IMR-90 (cell line): ENCODE results near the gene STAT3. TPM values are rescaled to one million over a fixed set of nuclear protein-coding genes. Genes with fewer than 3 reads are reported as not detected.

Experiments used
- ATAC-seq: fragments of 200-7000 bp; cut with Tn5 transposase; 2 replicates; pipeline ENCODE4 v1.9.1; 2020; ENCODE audit warnings: low read depth, mild to moderate bottlenecking, moderate library complexity
- BruUV-seq: library from RNA; stranded (reverse); fragments of 400-500 nt; replicated peaks from 2 replicates; lab custom pipeline; 2021; lab: Mats Ljungman, UMichigan
- CTCF ChIA-PET: fragments of 300-600 bp; formaldehyde crosslinking; extraction: SDS; loops from one replicate; lab custom pipeline; 2021; ENCODE audit warnings: antibody characterized with exemption; lab: Yijun Ruan, JAX
- POLR2A ChIA-PET: fragments of 300-600 bp; sonication (Branson Sonifier 250); formaldehyde crosslinking; loops from one replicate; lab custom pipeline; 2022; ENCODE audit warnings: antibody characterized with exemption; ENCODE audit not compliant: unreplicated experiment; lab: Charles Lee
- DNase-seq: peaks from one replicate; pipeline ENCODE4 v3.0.0; 2013
- H2AFZ ChIP-seq: replicated peaks from 2 replicates; pipeline ENCODE3; 2013; ENCODE audit warnings: low read length, mild to moderate bottlenecking; ENCODE audit not compliant: poor library complexity
- H2AK5ac ChIP-seq: 2 replicates; pipeline ENCODE4 v1.6.1; 2013; ENCODE audit warnings: low read depth, low read length, inconsistent platforms
- H2AK9ac ChIP-seq: replicated peaks from 2 replicates; pipeline ENCODE3; 2013; ENCODE audit warnings: mild to moderate bottlenecking, low read depth, low read length, moderate library complexity; ENCODE audit not compliant: poor library complexity
- H2BK120ac ChIP-seq: 2 replicates; pipeline ENCODE4 v1.6.1; 2013; ENCODE audit warnings: low read depth, low read length, inconsistent platforms
- H2BK15ac ChIP-seq: 3 replicates; pipeline ENCODE4 v1.6.1; 2013; ENCODE audit warnings: low read depth, low read length, inconsistent platforms
- H2BK20ac ChIP-seq: 2 replicates; pipeline ENCODE4 v1.6.1; 2013; ENCODE audit warnings: low read depth, mild to moderate bottlenecking, inconsistent platforms, low read length, moderate library complexity
- H2BK5ac ChIP-seq: 2 replicates; pipeline ENCODE4 v1.6.1; 2013; ENCODE audit warnings: mild to moderate bottlenecking, low read depth, low read length, inconsistent platforms; ENCODE audit not compliant: poor library complexity, severe bottlenecking
- H3K14ac ChIP-seq: replicated peaks from 2 replicates; pipeline ENCODE4 v1.6.1; 2013; ENCODE audit warnings: low read depth, low read length, inconsistent platforms
- H3K18ac ChIP-seq: 2 replicates; pipeline ENCODE4 v1.6.1; 2013; ENCODE audit warnings: low read depth, low read length, control low read depth
- H3K23ac ChIP-seq: 2 replicates; pipeline ENCODE4 v1.6.1; 2013; ENCODE audit warnings: low read depth, low read length, inconsistent platforms
- H3K27ac ChIP-seq: 2 replicates; pipeline ENCODE4 v1.5.1; 2013; ENCODE audit warnings: mild to moderate bottlenecking, control low read depth, low read length; ENCODE audit not compliant: insufficient read depth
- H3K27me3 ChIP-seq: 2 replicates; pipeline ENCODE4 v1.6.1; 2013; ENCODE audit warnings: low read length; ENCODE audit not compliant: control insufficient read depth, insufficient read depth
- H3K36me3 ChIP-seq: 2 replicates; pipeline ENCODE4 v1.6.1; 2013; ENCODE audit warnings: low read length, mixed read lengths; ENCODE audit not compliant: control insufficient read depth, insufficient read depth
- H3K4ac ChIP-seq: 2 replicates; pipeline ENCODE4 v1.6.1; 2013; ENCODE audit warnings: low read depth, low read length, inconsistent platforms
- H3K4me1 ChIP-seq: 2 replicates; pipeline ENCODE4 v1.6.1; 2013; ENCODE audit warnings: low read length, mixed read lengths; ENCODE audit not compliant: control insufficient read depth, insufficient read depth
- H3K4me2 ChIP-seq: 2 replicates; pipeline ENCODE4 v1.6.1; 2013; ENCODE audit warnings: low read depth, mild to moderate bottlenecking, control low read depth, low read length, moderate library complexity
- H3K4me3 ChIP-seq: 2 replicates; pipeline ENCODE4 v1.5.1; 2013; ENCODE audit warnings: low read depth, mild to moderate bottlenecking, control low read depth, low read length, moderate library complexity; ENCODE audit not compliant: insufficient read depth
- H3K56ac ChIP-seq: 2 replicates; pipeline ENCODE4 v1.6.1; 2013; ENCODE audit warnings: low read length, inconsistent platforms; ENCODE audit not compliant: insufficient read depth; ENCODE audit errors: extremely low read depth
- H3K79me1 ChIP-seq, 2 experiments: 2 replicates each; pipeline ENCODE4 v1.6.1; 2013; ENCODE audit warnings: low read length in 2 of 2, inconsistent platforms in 1 of 2, low read depth in 1 of 2
- H3K9ac ChIP-seq: 2 replicates; pipeline ENCODE4 v1.6.1; 2013; ENCODE audit warnings: low read depth, low read length, control low read depth
- H3K9me1 ChIP-seq: 2 replicates; pipeline ENCODE4 v1.6.1; 2013; ENCODE audit warnings: low read length, inconsistent platforms; ENCODE audit not compliant: insufficient read depth
- H3K9me3 ChIP-seq: 2 replicates; pipeline ENCODE4 v1.6.1; 2013; ENCODE audit warnings: low read length; ENCODE audit not compliant: control insufficient read depth, insufficient read depth
- H4K20me1 ChIP-seq: 2 replicates; pipeline ENCODE4 v1.6.1; 2013; ENCODE audit warnings: low read length, inconsistent platforms; ENCODE audit not compliant: insufficient read depth
- H4K5ac ChIP-seq: 2 replicates; pipeline ENCODE4 v1.6.1; 2013; ENCODE audit warnings: mild to moderate bottlenecking, low read depth, low read length, control low read depth
- H4K8ac ChIP-seq, 2 experiments: 2 replicates each; pipeline ENCODE4 v1.6.1; 2013; ENCODE audit warnings: low read depth in 2 of 2, low read length in 2 of 2, control low read depth in 1 of 2, inconsistent platforms in 1 of 2
- H4K91ac ChIP-seq: 2 replicates; pipeline ENCODE4 v1.6.1; 2013; ENCODE audit warnings: low read depth, low read length, inconsistent platforms; ENCODE audit not compliant: insufficient read depth
- BHLHE40 ChIP-seq: fragments of 150-350 bp; IDR thresholded peaks from 2 replicates; pipeline ENCODE4 v1.6.1; 2016; ENCODE audit warnings: mild to moderate bottlenecking, low read depth, low read length
- CEBPB ChIP-seq: IDR thresholded peaks from 2 replicates; pipeline ENCODE4 v1.6.1; 2012; ENCODE audit warnings: low read depth, low read length, improper control_type of control experiment
- CHD1 ChIP-seq: IDR thresholded peaks from 2 replicates; pipeline ENCODE4 v1.6.1; 2012; ENCODE audit warnings: low read depth, low read length, improper control_type of control experiment
- CTCF ChIP-seq: conservative IDR thresholded peaks from 2 replicates; pipeline ENCODE4 v1.5.1; 2012; ENCODE audit warnings: mild to moderate bottlenecking, low read depth, low read length, improper control_type of control experiment
- ELK1 ChIP-seq: fragments of 150-350 bp; IDR thresholded peaks from 2 replicates; pipeline ENCODE4 v1.6.1; 2016; ENCODE audit warnings: low read depth, mild to moderate bottlenecking, low read length, moderate library complexity, borderline replicate concordance
- FOS ChIP-seq: fragments of 150-350 bp; IDR thresholded peaks from 2 replicates; pipeline ENCODE4 v1.6.1; 2016; ENCODE audit warnings: low read depth, low read length
- MAFK ChIP-seq: IDR thresholded peaks from 2 replicates; pipeline ENCODE4 v1.6.1; 2012; ENCODE audit warnings: low read depth, low read length, improper control_type of control experiment
- MAZ ChIP-seq: IDR thresholded peaks from 2 replicates; pipeline ENCODE4 v1.6.1; 2012; ENCODE audit warnings: low read depth, mild to moderate bottlenecking, low read length, improper control_type of control experiment, moderate library complexity, borderline replicate concordance
- MXI1 ChIP-seq: IDR thresholded peaks from 2 replicates; pipeline ENCODE4 v1.6.1; 2012; ENCODE audit warnings: low read depth, mild to moderate bottlenecking, low read length, moderate library complexity, borderline replicate concordance
- NFE2L2 ChIP-seq: fragments of 150-350 bp; IDR thresholded peaks from 2 replicates; pipeline ENCODE4 v1.6.1; 2016; ENCODE audit warnings: low read depth, mild to moderate bottlenecking, low read length
- POLR2A ChIP-seq: IDR thresholded peaks from 2 replicates; pipeline ENCODE4 v1.6.1; 2012; ENCODE audit warnings: mild to moderate bottlenecking, low read depth, low read length
- RAD21 ChIP-seq: IDR thresholded peaks from 2 replicates; pipeline ENCODE4 v1.6.1; 2012; ENCODE audit warnings: low read length, improper control_type of control experiment
- RCOR1 ChIP-seq: IDR thresholded peaks from 2 replicates; pipeline ENCODE4 v1.6.1; 2012; ENCODE audit warnings: mild to moderate bottlenecking, low read length, improper control_type of control experiment; ENCODE audit not compliant: insufficient replicate concordance
- RFX5 ChIP-seq: IDR thresholded peaks from 2 replicates; pipeline ENCODE4 v1.8.0; 2012; ENCODE audit warnings: low read depth, mild to moderate bottlenecking, low read length, moderate library complexity
- SMC3 ChIP-seq: fragments of 150-350 bp; IDR thresholded peaks from 2 replicates; pipeline ENCODE4 v1.6.1; 2016; ENCODE audit warnings: low read depth, mild to moderate bottlenecking, antibody characterized with exemption, low read length, moderate library complexity
- USF2 ChIP-seq: fragments of 150-350 bp; IDR thresholded peaks from 2 replicates; pipeline ENCODE4 v1.6.1; 2017; ENCODE audit warnings: mild to moderate bottlenecking, antibody characterized with exemption, low read length, low read depth
- dilution Hi-C: fragments of 300-500 bp; cut with HindIII; formaldehyde crosslinking; loops from one replicate; pipeline ENCODE4 v1.14.3; 2018; ENCODE audit warnings: low sequenced_read_pairs; ENCODE audit not compliant: unreplicated experiment
- in situ Hi-C: fragments of 300-500 bp; cut with MboI; formaldehyde crosslinking; loops from 3 replicates; pipeline ENCODE4 v1.14.3; 2019; ENCODE audit warnings: low sequenced_read_pairs, inconsistent platforms, mixed read lengths
- intact Hi-C: fragments of 100-400 bp; cut with micrococcal nuclease; formaldehyde crosslinking; loops from 2 replicates; pipeline ENCODE4 v1.10.0; 2022
- polyA plus RNA-seq, 3 experiments: library from polyadenylated mRNA; depleted of rRNA; stranded (reverse); fragments of >200 nt; gene quantifications; 2 replicates each; pipeline ENCODE4 v1.2.3, GENCODE V29; 2012; ENCODE audit warnings: low replicate concordance in 1 of 3
- total RNA-seq: library from RNA; depleted of rRNA; stranded (reverse); fragments of >200 nt; gene quantifications from 2 replicates; pipeline ENCODE4 v1.2.3, GENCODE V29; 2012

STAT3 gene
- total and polyA plus RNA-seq, 2 of the 4 experiments (the other 2 are of a cell fraction): 47.2 to 66.3 TPM

- H3K4me2 ChIP-seq: no peak overlapping the region
- dilution Hi-C loops: no loop called here
Measured at GRCh38 chr17:42271779-42272035, 116.5 kb downstream of the STAT3 start.

More at GRCh38 chr17:42271779-42272035, 116.5 kb downstream of the STAT3 start:
- H3K4ac ChIP-seq: no peak overlapping the region
- H3K27ac ChIP-seq: no peak overlapping the region
- H2BK20ac ChIP-seq: no peak overlapping the region
- H3K23ac ChIP-seq: no peak overlapping the region
- no peaks in the 10 kb centered on the region for H3K27me3 ChIP-seq
- H2AK9ac ChIP-seq: no peak overlapping the region
- no peak overlapping the region for H3K56ac ChIP-seq
- no peaks in the 10 kb centered on the region for H3K36me3 ChIP-seq
- POLR2A ChIA-PET: no interaction called here
- no peaks in the 10 kb centered on the region for H3K9me3 ChIP-seq
- no peak overlapping the region for H2AFZ ChIP-seq
- peaks cover 15% of the 10 kb centered on the region for H3K9me1 ChIP-seq
- no peak overlapping the region for H4K8ac ChIP-seq
- no peak overlapping the region for H3K18ac ChIP-seq
- H2BK5ac ChIP-seq: no peak overlapping the region
- no peak overlapping the region for H4K91ac ChIP-seq
- H2AK5ac ChIP-seq: no peak overlapping the region
- no peak overlapping the region for H2BK15ac ChIP-seq
- no peak overlapping the region for H3K9ac ChIP-seq
- ATAC-seq: no peak
- in situ Hi-C loops: no loop called here
- no peak overlapping the region for H3K14ac ChIP-seq
- H3K4me3 ChIP-seq: no peak overlapping the region
- CTCF ChIA-PET: no interaction called here
- intact Hi-C loops: no loop called here
- H3K4me1 ChIP-seq: peaks cover 9% of the 10 kb centered on the region
- peaks cover 13 to 70% of the 10 kb centered on the region in 2 experiments; a peak in 3 of 4 replicates for H3K79me1 ChIP-seq
- no peak overlapping the region for H2BK120ac ChIP-seq
- H4K20me1 ChIP-seq: peaks cover 44% of the 10 kb centered on the region
- BruUV-seq: no TSS peak
- no peak overlapping the region for H4K5ac ChIP-seq
- TF ChIP-seq CTCF (no peak), NFE2L2 (no peak), MAFK (no peak), POLR2A (no peak), RFX5 (no peak), USF2 (no peak), RAD21 (no peak), MXI1 (no peak), CHD1 (no peak), MAZ (no peak), SMC3 (no peak), RCOR1 (no peak), BHLHE40 (no peak), ELK1 (no peak), FOS (no peak), CEBPB (no peak)
- DNase-seq: no peak
